ENCODE measurements around the gene CACNB1.

The CACNB1 gene

GRCh38 chr17:39225959-39226683 is 28.7 kb upstream of the CACNB1 start:
- DNase-seq (ENCODE audit: low read depth in 2 of 2): peak in 1 of 2 experiments; percentile 48

GRCh38 chr17:39225308-39225958 is 28.0 kb upstream of the CACNB1 start, which contains the start of gene STAC2:
Gene STAC2, minus strand, starts transcription at chr17:39225945. Its CDS starts 443 bp downstream, at chr17:39225502.
- DNase-seq (ENCODE audit: low read depth in 2 of 2): no peak

- DNase-seq (ENCODE audit: low read depth in 2 of 2): no peak
Observed at GRCh38 chr17:39224778-39225307, 27.4 kb upstream of the CACNB1 start.

- DNase-seq (ENCODE audit: low read depth in 2 of 2): no peak
Observed at GRCh38 chr17:39223907-39224777, 26.7 kb upstream of the CACNB1 start.

GRCh38 chr17:39222866-39223834 is 25.7 kb upstream of the CACNB1 start:
- DNase-seq (ENCODE audit: low read depth in 2 of 2): no peak

GRCh38 chr17:39222151-39222550 is 24.7 kb upstream of the CACNB1 start:
- DNase-seq (ENCODE audit: low read depth in 2 of 2): no peak

- no peak for DNase-seq (ENCODE audit: low read depth in 2 of 2)
Observed at GRCh38 chr17:39221572-39221971, 24.1 kb upstream of the CACNB1 start.

- DNase-seq (ENCODE audit: low read depth in 2 of 2): no peak
Observed at GRCh38 chr17:39219647-39220154, 22.2 kb upstream of the CACNB1 start.

- DNase-seq (ENCODE audit: low read depth in 2 of 2): no peak
Observed at GRCh38 chr17:39218906-39219305, 21.4 kb upstream of the CACNB1 start.

- no peak for DNase-seq (ENCODE audit: low read depth in 2 of 2)
Observed at GRCh38 chr17:39217734-39218369, 20.4 kb upstream of the CACNB1 start.

- DNase-seq (ENCODE audit: low read depth in 2 of 2): no peak
Observed at GRCh38 chr17:39213852-39214251, 16.4 kb upstream of the CACNB1 start.

- DNase-seq (ENCODE audit: low read depth in 2 of 2): no peak
Observed at GRCh38 chr17:39212841-39213480, 15.5 kb upstream of the CACNB1 start.

- DNase-seq (ENCODE audit: low read depth in 2 of 2): no peak
Observed at GRCh38 chr17:39212195-39212810, 14.8 kb upstream of the CACNB1 start.

GRCh38 chr17:39210093-39210434 is 12.6 kb upstream of the CACNB1 start:
- no peak for DNase-seq (ENCODE audit: low read depth in 2 of 2)

- peak; percentile 35 to 46 for DNase-seq (ENCODE audit: low read depth in 2 of 2)
Observed at GRCh38 chr17:39209317-39210092, 12.0 kb upstream of the CACNB1 start.

GRCh38 chr17:39208893-39209292 is 11.4 kb upstream of the CACNB1 start:
- no peak for DNase-seq (ENCODE audit: low read depth in 2 of 2)

- no peak for DNase-seq (ENCODE audit: low read depth in 2 of 2)
Observed at GRCh38 chr17:39208136-39208535, 10.7 kb upstream of the CACNB1 start.

GRCh38 chr17:39205112-39205526 is 7.7 kb upstream of the CACNB1 start:
- no peak for DNase-seq (ENCODE audit: low read depth in 2 of 2)

- DNase-seq (ENCODE audit: low read depth in 2 of 2): no peak
Observed at GRCh38 chr17:39204245-39204644, 6.8 kb upstream of the CACNB1 start.

All from stimulated activated CD4-positive, alpha-beta T cell treated with anti-CD3 and anti-CD28 coated beads, Interleukin-12 subunit alpha, Interleukin-12 subunit beta, amount 100 ng/mL, for 24 hours (primary cell).